Naive thymus-derived CD4-positive, alpha-beta T cell (primary cell): ENCODE results near the gene THPO. TPM values are rescaled to one million over a fixed set of nuclear protein-coding genes. Genes with fewer than 3 reads are reported as not detected.

Experiments
- ATAC-seq: fragments of 150-1000 bp; cut with Tn5 transposase; 2 replicates; pipeline ENCODE4 v1.10.0; 2021; ENCODE audit warnings: mild to moderate bottlenecking, moderate library complexity
- CTCF ChIA-PET: fragments of 350-600 bp; sonication (Branson Sonifier 250); formaldehyde crosslinking; loops from one replicate; lab custom pipeline; 2021; ENCODE audit warnings: antibody characterized with exemption; lab: Charles Lee
- POLR2A ChIA-PET: fragments of 350-600 bp; sonication (Branson Sonifier 250); formaldehyde crosslinking; loops from one replicate; lab custom pipeline; 2021; ENCODE audit warnings: antibody characterized with exemption, inconsistent platforms; lab: Charles Lee
- DNase-seq, 9 donors: peaks; one replicate each; pipeline versions ENCODE4 v3.0.0 to v3.0.0-alpha.2; 2020 to 2022; ENCODE audit warnings: mixed read lengths in 1 of 9
- H3K27ac ChIP-seq: one replicate; pipeline ENCODE4 v1.7.0; 2013; ENCODE audit warnings: mild to moderate bottlenecking, low read depth, low read length, moderate library complexity
- H3K27me3 ChIP-seq, 2 donors: one replicate each; pipeline ENCODE4 v1.7.0; 2013; ENCODE audit warnings: low read length in 2 of 2, mild to moderate bottlenecking in 2 of 2, moderate library complexity in 2 of 2; ENCODE audit not compliant: control insufficient read depth in 2 of 2, insufficient read depth in 2 of 2
- H3K36me3 ChIP-seq, 3 experiments: 1 replicate in 2 of 3; 2 replicates in 1 of 3; pipeline ENCODE4 v1.7.0; 2013; ENCODE audit warnings: low read length in 3 of 3, mild to moderate bottlenecking in 3 of 3, moderate library complexity in 1 of 3; ENCODE audit not compliant: insufficient read depth in 3 of 3, control insufficient read depth in 2 of 3
- H3K4me1 ChIP-seq, 2 donors: one replicate each; pipeline ENCODE4 v1.7.0; 2013; ENCODE audit warnings: low read length in 2 of 2, mild to moderate bottlenecking in 2 of 2, moderate library complexity in 1 of 2; ENCODE audit not compliant: control insufficient read depth in 2 of 2, insufficient read depth in 2 of 2
- H3K4me3 ChIP-seq: 2 replicates; pipeline ENCODE4 v1.7.0; 2013; ENCODE audit warnings: mild to moderate bottlenecking, low read length
- H3K9me3 ChIP-seq, 3 experiments: 1 replicate in 2 of 3; 2 replicates in 1 of 3; pipeline ENCODE4 v1.7.0; 2013; ENCODE audit warnings: low read length in 3 of 3; ENCODE audit not compliant: control insufficient read depth in 2 of 3
- H3K27ac Mint-ChIP-seq, 9 donors: one replicate each; pipeline ENCODE4 v1.8.0; 2020 to 2022; ENCODE audit warnings: mixed read lengths in 9 of 9, mild to moderate bottlenecking in 8 of 9, moderate library complexity in 5 of 9, inconsistent platforms in 2 of 9
- H3K27me3 Mint-ChIP-seq, 5 donors: one replicate each; pipeline ENCODE4 v1.8.0; 2021 to 2022; ENCODE audit warnings: mixed read lengths in 5 of 5, mild to moderate bottlenecking in 1 of 5
- H3K36me3 Mint-ChIP-seq, 5 donors: one replicate each; pipeline ENCODE4 v1.8.0; 2020 to 2022; ENCODE audit warnings: mixed read lengths in 5 of 5, mild to moderate bottlenecking in 3 of 5, inconsistent platforms in 1 of 5
- H3K4me1 Mint-ChIP-seq, 7 donors: one replicate each; pipeline ENCODE4 v1.8.0; 2020 to 2022; ENCODE audit warnings: mixed read lengths in 7 of 7, mild to moderate bottlenecking in 3 of 7, inconsistent platforms in 1 of 7
- H3K4me3 Mint-ChIP-seq, 10 donors: one replicate each; pipeline ENCODE4 v1.8.0; 2020 to 2022; ENCODE audit warnings: mild to moderate bottlenecking in 10 of 10, mixed read lengths in 10 of 10, moderate library complexity in 6 of 10, inconsistent platforms in 2 of 10
- H3K9me3 Mint-ChIP-seq, 11 donors: one replicate each; pipeline ENCODE4 v1.8.0; 2020 to 2022; ENCODE audit warnings: mixed read lengths in 11 of 11, mild to moderate bottlenecking in 4 of 11, inconsistent platforms in 1 of 11, moderate library complexity in 1 of 11
- intact Hi-C, 2 donors: fragments of 100-400 bp; cut with micrococcal nuclease; formaldehyde crosslinking; loops; one replicate each; pipeline ENCODE4 v1.15.1; 2023
- polyA plus RNA-seq, 2 donors: library from polyadenylated mRNA; unstranded; fragments of 300-500 nt; fragmentation: Illumina TruSeq; gene quantifications; one replicate each; pipeline ENCODE4 v1.2.3, GENCODE V29; 2021
- total RNA-seq, 6 experiments: library from RNA in 5 of 6; stranded (reverse) in 5 of 6; gene quantifications; 1 replicate in 5 of 6; 2 replicates in 1 of 6; pipeline ENCODE4 v1.2.3 and lab custom pipeline; 2021 to 2026

THPO gene
- total and polyA plus RNA-seq, 7 experiments from 2014 or later, result not detected

DNA sequence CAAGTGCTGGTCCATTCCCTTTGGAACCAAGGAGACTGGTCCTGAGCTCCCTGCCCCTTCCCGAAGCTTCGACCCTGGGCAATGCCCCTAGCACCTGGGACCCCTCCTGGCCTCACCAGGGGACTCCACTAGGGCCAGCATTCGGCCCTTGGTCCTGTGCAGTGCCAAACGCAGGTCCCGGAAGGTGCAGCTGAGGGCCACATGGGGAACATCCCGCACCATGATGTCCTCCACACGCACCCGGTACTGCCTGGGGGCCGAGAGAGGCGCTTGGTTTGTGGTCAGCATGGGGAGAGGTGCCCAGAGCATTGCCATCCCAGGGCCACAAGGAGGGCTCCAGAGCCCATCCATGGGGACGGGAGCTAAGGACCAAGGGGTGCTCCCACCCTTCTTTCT, 24.5 kb downstream of the THPO start:
- no peak overlapping the region for H3K27ac ChIP-seq
- no peak overlapping the region for H3K4me3 Mint-ChIP-seq
- H3K27ac Mint-ChIP-seq, result no peak overlapping the region
- no peaks in the 10 kb centered on the region for H3K27me3 ChIP-seq
- no peaks in the 10 kb centered on the region for H3K27me3 Mint-ChIP-seq
- no peaks in the 10 kb centered on the region for H3K9me3 ChIP-seq
- CTCF ChIA-PET, result interaction anchor here (0.5 to 4.5 kb wide), 9 partner anchors 18 to 1254 kb away, joined by 3 to 24 read pairs (median 4); no protein-coding TSS in a partner anchor
- peaks cover 0 to 2% (median 0%) of the 10 kb centered on the region in 7 donors for H3K4me1 Mint-ChIP-seq
- ATAC-seq (no peak), DNase-seq (no peak)
- H3K9me3 Mint-ChIP-seq, result no peaks in the 10 kb centered on the region
- POLR2A ChIA-PET, result interaction anchor here (0.8 to 1.4 kb wide), 2 partner anchors 9 to 172 kb away, joined by 3 to 6 read pairs; no protein-coding TSS in a partner anchor
- H3K36me3 ChIP-seq, result no peaks in the 10 kb centered on the region
- intact Hi-C loops, result no loop called here
- no peak overlapping the region for H3K4me3 ChIP-seq
- H3K4me1 ChIP-seq, result peaks cover 0 to 7% of the 10 kb centered on the region in 2 donors
- H3K36me3 Mint-ChIP-seq, result no peaks in the 10 kb centered on the region

DNA sequence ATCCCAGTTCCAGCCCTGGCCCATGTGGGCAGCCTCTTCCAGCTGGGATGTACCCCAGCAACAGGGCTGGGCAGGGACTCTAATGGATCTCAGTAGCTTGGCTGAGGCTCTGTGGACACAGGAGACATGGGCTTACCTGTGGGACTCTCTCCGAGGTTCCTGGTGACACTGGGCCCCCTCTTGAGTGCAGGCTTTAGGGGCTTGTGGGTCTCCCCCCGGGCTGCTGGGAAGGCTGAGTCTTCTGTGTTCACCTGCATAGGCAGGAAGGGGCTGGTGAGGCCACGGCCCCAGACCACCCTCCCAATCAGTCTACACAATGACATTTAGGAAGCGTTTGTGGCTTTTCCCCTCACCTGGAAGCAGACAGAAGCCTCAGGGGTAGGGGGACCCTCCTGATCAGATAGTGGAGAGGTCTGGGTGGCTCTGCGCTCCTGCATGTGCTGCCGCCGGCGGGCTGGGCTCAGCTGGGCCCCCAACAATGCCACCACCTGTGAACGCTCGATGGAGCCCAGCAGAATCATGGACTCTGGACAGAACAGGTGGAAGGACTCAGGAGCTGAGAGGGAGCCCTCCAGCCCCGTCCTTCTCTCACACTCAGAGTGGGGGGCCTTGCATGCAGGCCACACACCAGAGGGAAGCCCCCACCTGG, 25.0 kb downstream of the THPO start:
- H3K4me1 Mint-ChIP-seq, result peaks cover 0 to 2% (median 0%) of the 10 kb centered on the region in 7 donors
- Histone ChIP-seq H3K4me3 (no peak overlapping the region), H3K27ac (no peak overlapping the region), H3K36me3 (no peaks in the 10 kb centered on the region), H3K4me1 (peaks cover 0 to 7% of the 10 kb centered on the region in 2 donors), H3K9me3 (no peaks in the 10 kb centered on the region), H3K27me3 (no peaks in the 10 kb centered on the region)
- intact Hi-C loops, result no loop called here
- H3K36me3 Mint-ChIP-seq, result no peaks in the 10 kb centered on the region
- POLR2A ChIA-PET, result interaction anchor here (0.8 to 1.4 kb wide), 2 partner anchors 10 to 173 kb away, joined by 3 to 6 read pairs; no protein-coding TSS in a partner anchor
- no peak for ATAC-seq
- CTCF ChIA-PET, result interaction anchor here (0.9 to 4.5 kb wide), 7 partner anchors 19 to 197 kb away, joined by 3 to 24 read pairs (median 4); no protein-coding TSS in a partner anchor
- no peak overlapping the region for H3K27ac Mint-ChIP-seq
- no peak overlapping the region for H3K4me3 Mint-ChIP-seq
- no peak for DNase-seq
- no peaks in the 10 kb centered on the region for H3K27me3 Mint-ChIP-seq
- no peaks in the 10 kb centered on the region for H3K9me3 Mint-ChIP-seq

DNA sequence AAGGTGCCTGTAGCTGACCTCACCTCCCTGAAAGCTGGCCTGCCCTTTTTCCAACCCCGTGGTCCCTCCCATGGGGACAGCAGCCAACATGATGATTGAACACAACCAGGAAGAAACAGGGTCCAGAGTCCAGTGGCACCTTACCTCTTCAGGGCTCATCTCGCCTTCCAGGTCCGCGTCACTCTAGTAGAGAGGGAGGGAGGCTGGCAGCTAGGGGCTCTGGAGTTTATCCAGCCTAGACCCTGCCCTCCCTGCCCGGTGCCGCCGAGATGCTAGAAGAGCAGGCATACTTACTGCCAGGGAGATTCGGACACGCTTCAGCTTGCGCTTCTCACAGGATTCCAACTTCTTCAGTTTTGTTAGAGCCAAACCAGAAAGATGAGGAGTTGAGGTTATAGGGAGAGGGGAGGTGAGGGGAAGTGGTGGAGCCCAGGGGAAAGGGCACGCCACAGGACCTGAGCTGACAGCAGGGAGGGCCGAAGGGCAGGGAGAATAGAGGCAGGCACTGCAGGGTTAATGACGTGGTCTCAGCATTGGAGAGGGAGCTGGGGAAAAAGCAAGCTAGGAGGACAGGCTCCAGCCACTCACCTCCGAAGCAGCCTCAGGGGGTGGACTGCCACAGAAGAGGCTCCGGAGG, 25.7 kb downstream of the THPO start:
- H3K4me1 ChIP-seq, result peaks cover 0 to 7% of the 10 kb centered on the region in 2 donors
- H3K27ac ChIP-seq, result no peak overlapping the region
- no peak for DNase-seq
- Mint-ChIP-seq H3K4me1 (peaks cover 0 to 7% (median 0%) of the 10 kb centered on the region in 7 donors), H3K27ac (no peak overlapping the region), H3K36me3 (no peaks in the 10 kb centered on the region), H3K4me3 (no peak overlapping the region), H3K9me3 (no peaks in the 10 kb centered on the region), H3K27me3 (no peaks in the 10 kb centered on the region)
- intact Hi-C loops, result no loop called here
- no peak for ATAC-seq
- H3K9me3 ChIP-seq, result no peaks in the 10 kb centered on the region
- no peak overlapping the region for H3K4me3 ChIP-seq
- no peaks in the 10 kb centered on the region for H3K27me3 ChIP-seq
- ChIA-PET CTCF (interaction anchor here (1.4 to 4.5 kb wide), 3 partner anchors 19 to 197 kb away, joined by 3 to 24 read pairs (median 20); no protein-coding TSS in a partner anchor), POLR2A (no interaction called here)
- no peaks in the 10 kb centered on the region for H3K36me3 ChIP-seq

DNA sequence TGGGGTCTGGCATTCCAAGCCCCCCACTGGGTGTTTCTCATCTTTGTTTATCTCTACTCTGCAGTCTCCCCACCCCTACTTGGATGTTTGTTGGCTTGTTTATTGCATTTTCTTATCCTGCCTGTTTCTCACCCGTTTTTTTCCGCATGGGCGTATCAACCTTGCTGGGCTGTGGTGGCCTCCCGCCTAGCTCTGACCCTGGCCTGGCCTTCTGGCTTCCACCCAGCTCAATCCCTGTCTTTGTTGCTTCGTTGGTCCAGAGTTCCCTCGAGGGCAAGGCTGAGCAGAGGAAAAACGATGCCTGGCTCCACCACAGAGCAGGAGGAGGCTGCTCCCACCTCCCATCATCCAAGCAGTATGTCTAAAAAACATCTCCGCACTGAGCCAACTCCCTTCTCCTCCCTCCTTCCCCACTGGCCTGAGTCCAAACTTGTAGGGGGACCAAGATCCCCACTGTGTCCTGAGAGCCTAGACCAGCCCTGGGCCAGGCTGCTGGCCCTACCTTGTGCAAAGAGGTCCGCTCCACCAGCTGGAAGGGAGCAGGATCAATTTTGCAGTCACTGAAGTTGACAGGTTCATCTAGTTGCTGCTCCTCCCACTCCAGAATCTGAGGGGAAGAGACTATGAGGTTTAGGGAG, 26.4 kb downstream of the THPO start:
- no peak overlapping the region for H3K27ac Mint-ChIP-seq
- Histone ChIP-seq H3K36me3 (no peaks in the 10 kb centered on the region), H3K4me3 (no peak overlapping the region), H3K4me1 (peaks cover 0 to 7% of the 10 kb centered on the region in 2 donors), H3K27ac (no peak overlapping the region), H3K27me3 (no peaks in the 10 kb centered on the region), H3K9me3 (no peaks in the 10 kb centered on the region)
- no peaks in the 10 kb centered on the region for H3K27me3 Mint-ChIP-seq
- H3K4me1 Mint-ChIP-seq, result peaks cover 0 to 7% (median 0%) of the 10 kb centered on the region in 7 donors
- ChIA-PET CTCF (interaction anchor here (0.9 to 4.5 kb wide), 3 partner anchors 12 to 198 kb away, joined by 3 to 20 read pairs (median 3); no protein-coding TSS in a partner anchor), POLR2A (no interaction called here)
- no peaks in the 10 kb centered on the region for H3K36me3 Mint-ChIP-seq
- intact Hi-C loops, result no loop called here
- H3K9me3 Mint-ChIP-seq, result no peaks in the 10 kb centered on the region
- no peak overlapping the region for H3K4me3 Mint-ChIP-seq
- no peak for ATAC-seq
- DNase-seq, result no peak

DNA sequence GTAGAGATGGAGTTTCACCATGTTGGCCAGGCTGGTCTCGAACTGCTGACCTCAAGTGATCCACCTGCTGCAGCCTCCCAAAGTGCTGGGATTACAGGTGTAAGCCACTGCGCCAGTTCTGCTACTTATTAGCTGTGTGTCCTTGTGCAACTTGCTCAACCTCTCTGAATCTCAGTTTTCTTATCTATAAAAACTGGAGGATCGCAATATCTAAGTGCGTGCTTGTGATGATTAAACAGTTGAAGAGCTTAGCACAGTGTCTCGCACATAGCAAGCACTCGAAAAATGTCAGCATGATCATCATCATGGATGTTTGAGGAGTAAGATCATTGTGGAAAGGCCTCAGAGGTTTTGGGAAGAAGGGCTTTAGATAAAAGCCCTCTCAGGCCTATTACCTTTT, 27.4 kb downstream of the THPO start:
- Mint-ChIP-seq H3K36me3 (no peaks in the 10 kb centered on the region), H3K9me3 (no peaks in the 10 kb centered on the region), H3K27ac (no peak overlapping the region), H3K4me1 (peaks cover 0 to 7% (median 0%) of the 10 kb centered on the region in 7 donors), H3K4me3 (no peak overlapping the region), H3K27me3 (no peaks in the 10 kb centered on the region)
- Histone ChIP-seq H3K4me1 (peaks cover 0 to 7% of the 10 kb centered on the region in 2 donors), H3K36me3 (no peaks in the 10 kb centered on the region), H3K27ac (no peak overlapping the region), H3K9me3 (no peaks in the 10 kb centered on the region), H3K27me3 (no peaks in the 10 kb centered on the region), H3K4me3 (no peak overlapping the region)
- DNase-seq (no peak), ATAC-seq (no peak)
- ChIA-PET POLR2A (no interaction called here), CTCF (interaction anchor here (0.9 to 4.5 kb wide), 2 partner anchors 13 to 21 kb away, joined by 3 to 20 read pairs; no protein-coding TSS in a partner anchor)
- intact Hi-C loops, result no loop called here

DNA sequence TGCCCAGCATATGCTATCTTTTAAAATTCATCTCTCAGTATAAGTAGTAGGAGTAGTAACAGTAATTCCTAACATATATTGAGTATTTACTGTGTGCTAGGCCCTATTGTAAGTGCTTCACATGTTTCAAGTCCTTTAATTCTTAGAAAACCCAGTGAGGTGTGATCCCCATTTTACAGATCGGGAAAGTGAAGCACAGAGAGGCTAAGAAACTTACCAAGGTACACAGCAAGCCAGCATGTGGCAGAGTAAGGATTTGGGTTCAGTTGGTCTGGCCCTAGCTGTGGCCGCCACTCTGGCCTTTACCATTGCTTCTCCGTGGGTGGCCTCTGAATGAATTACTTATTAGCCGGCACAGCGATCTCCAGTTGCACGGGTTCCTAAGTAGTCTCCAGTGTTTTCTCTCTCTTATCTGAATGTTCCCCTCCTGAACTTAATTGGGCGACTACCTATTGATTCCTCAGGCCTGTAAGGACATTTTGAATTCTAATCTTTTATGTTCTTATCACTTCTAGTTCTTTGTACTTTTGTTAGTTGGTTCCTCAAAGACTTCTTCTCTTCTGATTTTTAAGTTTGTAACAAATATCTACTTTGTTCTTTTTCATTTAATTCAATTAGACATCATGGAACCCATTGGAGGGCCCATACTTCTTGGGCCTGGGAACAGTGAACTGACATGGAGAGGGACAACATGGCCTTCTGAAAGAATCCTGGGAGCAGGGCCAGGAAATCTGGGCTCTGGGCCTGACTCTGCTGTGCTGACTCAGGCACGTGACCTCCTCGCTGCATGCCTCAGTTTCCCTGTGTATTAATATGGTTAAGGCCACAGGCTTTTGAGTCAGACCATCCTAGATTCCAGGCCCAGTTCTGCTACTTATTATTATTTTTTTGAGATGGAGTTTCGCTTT, 28.2 kb downstream of the THPO start:
- Histone ChIP-seq H3K36me3 (no peaks in the 10 kb centered on the region), H3K27me3 (no peaks in the 10 kb centered on the region), H3K4me1 (peaks cover 0 to 7% of the 10 kb centered on the region in 2 donors), H3K27ac (no peak overlapping the region), H3K4me3 (no peak overlapping the region), H3K9me3 (no peaks in the 10 kb centered on the region)
- intact Hi-C loops, result no loop called here
- H3K27ac Mint-ChIP-seq, result peak overlapping the region in 1 of 9 donors; percentile 41
- peaks cover 0 to 7% (median 0%) of the 10 kb centered on the region in 7 donors for H3K4me1 Mint-ChIP-seq
- ChIA-PET POLR2A (no interaction called here), CTCF (interaction anchor here (4.5 kb wide), 1 partner anchor 22 kb away, joined by 20 read pairs; no protein-coding TSS in a partner anchor)
- no peaks in the 10 kb centered on the region for H3K9me3 Mint-ChIP-seq
- no peak overlapping the region for H3K4me3 Mint-ChIP-seq
- no peaks in the 10 kb centered on the region for H3K36me3 Mint-ChIP-seq
- no peaks in the 10 kb centered on the region for H3K27me3 Mint-ChIP-seq
- ATAC-seq, result no peak
- no peak for DNase-seq
